Chondrocyte (in vitro differentiated cells): Measurements from ENCODE around the gene MANSC1. TPM values are rescaled to one million over a fixed set of nuclear protein-coding genes. Genes with fewer than 3 reads are reported as not detected.

Experiments
- DNase-seq: peaks from one replicate; pipeline ENCODE4 v3.0.0; 2021; ENCODE audit warnings: mixed read lengths, low spot score
- H3K27ac Mint-ChIP-seq: one replicate; pipeline ENCODE4 v1.8.0; 2021; ENCODE audit warnings: mild to moderate bottlenecking, moderate library complexity, mixed read lengths; ENCODE audit not compliant: unreplicated experiment
- H3K27me3 Mint-ChIP-seq: 2 replicates; pipeline ENCODE4 v1.8.0; 2021; ENCODE audit warnings: low read depth, mixed read lengths
- H3K36me3 Mint-ChIP-seq: 2 replicates; pipeline ENCODE4 v1.8.0; 2021; ENCODE audit warnings: low read depth, mixed read lengths
- H3K4me1 Mint-ChIP-seq: 2 replicates; pipeline ENCODE4 v1.8.0; 2021; ENCODE audit warnings: low read depth, mild to moderate bottlenecking, mixed read lengths
- H3K4me3 Mint-ChIP-seq: one replicate; pipeline ENCODE4 v1.8.0; 2021; ENCODE audit warnings: mild to moderate bottlenecking, moderate library complexity, mixed read lengths; ENCODE audit not compliant: unreplicated experiment
- H3K9me3 Mint-ChIP-seq: 2 replicates; pipeline ENCODE4 v1.8.0; 2021; ENCODE audit warnings: low read depth, mixed read lengths
- total RNA-seq: library from RNA; stranded (reverse); gene quantifications from 3 replicates; pipeline ENCODE4 v1.2.1, GENCODE V29; 2021
- TF ChIP-seq, protein P1 (sequence below): fragments of 200-600 bp; sonication (generic); IDR thresholded peaks from 2 replicates; pipeline ENCODE4 v1.5.0; 2021; ENCODE audit warnings: antibody characterized with exemption, mild to moderate bottlenecking, moderate library complexity

Gene MANSC1
- total RNA-seq, 1 donor from 2014 or later, result 12.0 TPM

- Mint-ChIP-seq H3K27me3 (no peaks in the 10 kb centered on the region), H3K9me3 (no peaks in the 10 kb centered on the region), H3K4me1 (peaks cover 11% of the 10 kb centered on the region), H3K36me3 (peaks cover 2% of the 10 kb centered on the region), H3K4me3 (no peak overlapping the region), H3K27ac (no peak overlapping the region)
- DNase-seq, result no peak
- TF ChIP-seq, protein P1, sequence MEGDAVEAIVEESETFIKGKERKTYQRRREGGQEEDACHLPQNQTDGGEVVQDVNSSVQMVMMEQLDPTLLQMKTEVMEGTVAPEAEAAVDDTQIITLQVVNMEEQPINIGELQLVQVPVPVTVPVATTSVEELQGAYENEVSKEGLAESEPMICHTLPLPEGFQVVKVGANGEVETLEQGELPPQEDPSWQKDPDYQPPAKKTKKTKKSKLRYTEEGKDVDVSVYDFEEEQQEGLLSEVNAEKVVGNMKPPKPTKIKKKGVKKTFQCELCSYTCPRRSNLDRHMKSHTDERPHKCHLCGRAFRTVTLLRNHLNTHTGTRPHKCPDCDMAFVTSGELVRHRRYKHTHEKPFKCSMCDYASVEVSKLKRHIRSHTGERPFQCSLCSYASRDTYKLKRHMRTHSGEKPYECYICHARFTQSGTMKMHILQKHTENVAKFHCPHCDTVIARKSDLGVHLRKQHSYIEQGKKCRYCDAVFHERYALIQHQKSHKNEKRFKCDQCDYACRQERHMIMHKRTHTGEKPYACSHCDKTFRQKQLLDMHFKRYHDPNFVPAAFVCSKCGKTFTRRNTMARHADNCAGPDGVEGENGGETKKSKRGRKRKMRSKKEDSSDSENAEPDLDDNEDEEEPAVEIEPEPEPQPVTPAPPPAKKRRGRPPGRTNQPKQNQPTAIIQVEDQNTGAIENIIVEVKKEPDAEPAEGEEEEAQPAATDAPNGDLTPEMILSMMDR, result no peak
Observed at GRCh38 chr12:12372946-12373722, 23.1 kb upstream of the MANSC1 start.

- Mint-ChIP-seq H3K27me3 (no peaks in the 10 kb centered on the region), H3K4me1 (peaks cover 11% of the 10 kb centered on the region), H3K9me3 (no peaks in the 10 kb centered on the region), H3K27ac (no peak overlapping the region), H3K36me3 (peaks cover 6% of the 10 kb centered on the region), H3K4me3 (no peak overlapping the region)
- TF ChIP-seq, protein P1, result no peak
- DNase-seq, result no peak
Observed at GRCh38 chr12:12367482-12367998, 17.5 kb upstream of the MANSC1 start.

- Mint-ChIP-seq H3K36me3 (peaks cover 6% of the 10 kb centered on the region), H3K4me3 (no peak overlapping the region), H3K9me3 (no peaks in the 10 kb centered on the region), H3K4me1 (peaks cover 11% of the 10 kb centered on the region), H3K27me3 (no peaks in the 10 kb centered on the region), H3K27ac (no peak overlapping the region)
- TF ChIP-seq, protein P1, result no peak
- DNase-seq, result no peak
Observed at GRCh38 chr12:12366701-12367481, 16.8 kb upstream of the MANSC1 start.

DNA sequence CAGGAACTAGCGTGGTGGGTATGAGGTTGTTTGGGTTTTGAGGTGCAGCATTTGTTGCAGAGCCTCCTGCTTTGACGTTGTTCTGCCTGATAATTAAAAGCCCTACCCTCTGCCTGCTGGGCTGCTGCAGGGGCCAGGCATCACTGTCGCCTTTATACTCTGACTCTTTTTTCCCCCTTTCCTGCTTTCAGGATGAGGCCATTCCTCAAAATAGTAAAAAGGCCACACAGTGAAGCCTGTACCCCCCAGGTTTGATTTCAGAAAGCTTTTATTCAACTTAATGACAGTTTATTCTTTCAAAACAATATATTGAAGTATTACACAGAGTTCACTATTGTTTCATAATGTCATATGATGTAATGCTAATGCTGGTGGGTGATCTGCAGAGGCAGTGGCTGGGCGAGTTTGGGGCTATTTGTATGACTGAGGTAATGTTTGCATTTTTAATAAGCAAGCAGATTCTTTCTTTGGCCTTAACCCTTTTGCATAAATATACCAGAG lies 15.9 kb upstream of the MANSC1 start:
- H3K27me3 Mint-ChIP-seq, result no peaks in the 10 kb centered on the region
- DNase-seq, result no peak
- H3K4me1 Mint-ChIP-seq, result peaks cover 11% of the 10 kb centered on the region
- H3K9me3 Mint-ChIP-seq, result no peaks in the 10 kb centered on the region
- no peak overlapping the region for H3K4me3 Mint-ChIP-seq
- no peak overlapping the region for H3K27ac Mint-ChIP-seq
- TF ChIP-seq, protein P1, result no peak
- H3K36me3 Mint-ChIP-seq, result peaks cover 6% of the 10 kb centered on the region

DNA sequence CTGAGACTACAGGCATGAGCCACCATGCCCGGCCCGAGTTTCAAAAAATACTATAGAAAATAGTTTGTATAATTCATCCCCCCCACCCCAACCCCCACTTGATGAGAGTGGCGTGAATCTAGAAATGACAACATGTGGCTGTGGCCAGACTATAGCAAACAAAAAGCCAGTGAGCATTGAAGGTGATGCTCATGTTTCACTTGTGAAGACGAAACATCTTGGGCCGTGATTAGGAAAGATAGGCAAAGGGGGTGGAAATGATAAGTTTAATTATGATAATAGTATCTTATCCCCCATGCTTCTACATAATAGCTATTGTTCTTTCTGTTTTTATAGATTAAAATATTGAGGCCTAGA lies 15.4 kb upstream of the MANSC1 start:
- H3K4me3 Mint-ChIP-seq, result no peak overlapping the region
- no peaks in the 10 kb centered on the region for H3K9me3 Mint-ChIP-seq
- H3K4me1 Mint-ChIP-seq, result peaks cover 8% of the 10 kb centered on the region
- H3K36me3 Mint-ChIP-seq, result peaks cover 6% of the 10 kb centered on the region
- DNase-seq, result no peak
- TF ChIP-seq, protein P1, result no peak
- no peaks in the 10 kb centered on the region for H3K27me3 Mint-ChIP-seq
- no peak overlapping the region for H3K27ac Mint-ChIP-seq
